Type B pancreatic cell (in vitro differentiated cells): ENCODE results near the gene ST6GAL1. TPM values are rescaled to one million over a fixed set of nuclear protein-coding genes. Genes with fewer than 3 reads are reported as not detected.
"Not testable (repeated sequence)": the region's sequence is repeated elsewhere in the genome, so short reads cannot be mapped to it uniquely, and the experiment has no call there.

Source experiments
- DNase-seq: peaks from one replicate; pipeline ENCODE4 v3.0.0; 2021; ENCODE audit warnings: mixed read lengths; ENCODE audit not compliant: unreplicated experiment; ENCODE audit errors: extremely low spot score
- H3K27ac Mint-ChIP-seq: 2 replicates; pipeline ENCODE4 v1.8.0; 2021; ENCODE audit warnings: mild to moderate bottlenecking, mixed read lengths
- H3K27me3 Mint-ChIP-seq: 2 replicates; pipeline ENCODE4 v1.8.0; 2021; ENCODE audit warnings: mixed read lengths
- H3K36me3 Mint-ChIP-seq: 2 replicates; pipeline ENCODE4 v1.8.0; 2021; ENCODE audit warnings: mixed read lengths
- H3K4me1 Mint-ChIP-seq: one replicate; pipeline ENCODE4 v1.8.0; 2021; ENCODE audit warnings: mixed read lengths; ENCODE audit not compliant: unreplicated experiment
- H3K4me3 Mint-ChIP-seq: 2 replicates; pipeline ENCODE4 v1.8.0; 2021; ENCODE audit warnings: mild to moderate bottlenecking, mixed read lengths
- H3K9me3 Mint-ChIP-seq: 2 replicates; pipeline ENCODE4 v1.8.0; 2021; ENCODE audit warnings: mixed read lengths
- total RNA-seq: library from RNA; stranded (reverse); gene quantifications from 2 replicates; pipeline ENCODE4 v1.2.1, GENCODE V29; 2021; ENCODE audit warnings: low replicate concordance
- TF ChIP-seq, protein P1 (sequence below): fragments of 200-600 bp; sonication (generic); conservative IDR thresholded peaks from 2 replicates; pipeline ENCODE4 v1.5.0; 2021; ENCODE audit warnings: antibody characterized with exemption, mild to moderate bottlenecking

ST6GAL1 gene
- total RNA-seq, 1 donor from 2014 or later: 51.8 TPM

GRCh38 chr3:186991470-186991869 lies 61.1 kb downstream of the ST6GAL1 start:
- Mint-ChIP-seq H3K9me3 (no peaks in the 10 kb centered on the region), H3K4me1 (no peaks in the 10 kb centered on the region), H3K4me3 (no peak overlapping the region), H3K36me3 (peaks cover 9% of the 10 kb centered on the region), H3K27ac (no peak overlapping the region), H3K27me3 (no peaks in the 10 kb centered on the region)
- no peak for DNase-seq
- TF ChIP-seq, protein P1, sequence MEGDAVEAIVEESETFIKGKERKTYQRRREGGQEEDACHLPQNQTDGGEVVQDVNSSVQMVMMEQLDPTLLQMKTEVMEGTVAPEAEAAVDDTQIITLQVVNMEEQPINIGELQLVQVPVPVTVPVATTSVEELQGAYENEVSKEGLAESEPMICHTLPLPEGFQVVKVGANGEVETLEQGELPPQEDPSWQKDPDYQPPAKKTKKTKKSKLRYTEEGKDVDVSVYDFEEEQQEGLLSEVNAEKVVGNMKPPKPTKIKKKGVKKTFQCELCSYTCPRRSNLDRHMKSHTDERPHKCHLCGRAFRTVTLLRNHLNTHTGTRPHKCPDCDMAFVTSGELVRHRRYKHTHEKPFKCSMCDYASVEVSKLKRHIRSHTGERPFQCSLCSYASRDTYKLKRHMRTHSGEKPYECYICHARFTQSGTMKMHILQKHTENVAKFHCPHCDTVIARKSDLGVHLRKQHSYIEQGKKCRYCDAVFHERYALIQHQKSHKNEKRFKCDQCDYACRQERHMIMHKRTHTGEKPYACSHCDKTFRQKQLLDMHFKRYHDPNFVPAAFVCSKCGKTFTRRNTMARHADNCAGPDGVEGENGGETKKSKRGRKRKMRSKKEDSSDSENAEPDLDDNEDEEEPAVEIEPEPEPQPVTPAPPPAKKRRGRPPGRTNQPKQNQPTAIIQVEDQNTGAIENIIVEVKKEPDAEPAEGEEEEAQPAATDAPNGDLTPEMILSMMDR: no peak

GRCh38 chr3:186992096-186992495 lies 61.8 kb downstream of the ST6GAL1 start:
- not testable (repeated sequence) for H3K4me3 Mint-ChIP-seq, H3K9me3 Mint-ChIP-seq, H3K27ac Mint-ChIP-seq, H3K27me3 Mint-ChIP-seq, H3K4me1 Mint-ChIP-seq, H3K36me3 Mint-ChIP-seq, DNase-seq

- Mint-ChIP-seq H3K9me3 (no peaks in the 10 kb centered on the region), H3K4me1 (no peaks in the 10 kb centered on the region), H3K27ac (no peak overlapping the region)
Measured at GRCh38 chr3:186993210-186993782, 63.0 kb downstream of the ST6GAL1 start.

GRCh38 chr3:186994000-186994955 lies 64.0 kb downstream of the ST6GAL1 start:
- H3K27me3 Mint-ChIP-seq: no peaks in the 10 kb centered on the region
- H3K9me3 Mint-ChIP-seq: no peaks in the 10 kb centered on the region
- H3K36me3 Mint-ChIP-seq: peaks cover 9% of the 10 kb centered on the region
- TF ChIP-seq, protein P1: no peak
- no peaks in the 10 kb centered on the region for H3K4me1 Mint-ChIP-seq
- DNase-seq: no peak
- no peak overlapping the region for H3K4me3 Mint-ChIP-seq
- no peak overlapping the region for H3K27ac Mint-ChIP-seq

More at GRCh38 chr3:186993210-186993782, 63.0 kb downstream of the ST6GAL1 start:
- H3K36me3 Mint-ChIP-seq: peaks cover 9% of the 10 kb centered on the region
- no peak overlapping the region for H3K4me3 Mint-ChIP-seq
- no peak for DNase-seq
- H3K27me3 Mint-ChIP-seq: no peaks in the 10 kb centered on the region
- TF ChIP-seq, protein P1: no peak

GRCh38 chr3:186996356-186996755 lies 66.0 kb downstream of the ST6GAL1 start:
- no peak for DNase-seq
- Mint-ChIP-seq H3K27ac (no peak overlapping the region), H3K27me3 (no peaks in the 10 kb centered on the region), H3K36me3 (peaks cover 6% of the 10 kb centered on the region), H3K4me3 (no peak overlapping the region), H3K9me3 (no peaks in the 10 kb centered on the region), H3K4me1 (no peaks in the 10 kb centered on the region)
- TF ChIP-seq, protein P1: no peak

- no peak overlapping the region for H3K27ac Mint-ChIP-seq
- no peak for DNase-seq
- H3K36me3 Mint-ChIP-seq: no peaks in the 10 kb centered on the region
- H3K9me3 Mint-ChIP-seq: no peaks in the 10 kb centered on the region
- H3K4me3 Mint-ChIP-seq: no peak overlapping the region
- H3K4me1 Mint-ChIP-seq: peaks cover 2% of the 10 kb centered on the region
- TF ChIP-seq, protein P1: no peak
- no peaks in the 10 kb centered on the region for H3K27me3 Mint-ChIP-seq
Measured at GRCh38 chr3:186997061-186997460, 66.7 kb downstream of the ST6GAL1 start.
